Sigmoid colon (tissue), 4 donors: ENCODE results near the gene SH3RF3.

ENCODE experiments used
- CTCF ChIP-seq, 4 experiments: fragments of 450-650 bp in 3 of 4; fragments of 200-600 bp in 1 of 4; IDR thresholded peaks; one replicate each; pipeline ENCODE4 v1.5.1; 2016 to 2019; ENCODE audit warnings: antibody characterized with exemption in 4 of 4, mild to moderate bottlenecking in 3 of 4, moderate library complexity in 2 of 4
- POLR2A ChIP-seq, 2 donors: fragments of 450-650 bp; IDR thresholded peaks; one replicate each; pipeline ENCODE4 v1.6.1; 2016; ENCODE audit warnings: antibody characterized with exemption in 2 of 2, mild to moderate bottlenecking in 2 of 2, moderate library complexity in 2 of 2
- POLR2AphosphoS5 ChIP-seq, 4 donors: sonication (generic); formaldehyde crosslinking; IDR thresholded peaks; one replicate each; pipeline ENCODE4 v1.6.1; 2017; ENCODE audit warnings: antibody characterized with exemption in 4 of 4

GRCh38 chr2:109523536-109524361 is 394.7 kb downstream of the SH3RF3 start:
- TF ChIP-seq CTCF (IDR thresholded peaks at IDR 0.05) (no peak), POLR2AphosphoS5 (IDR thresholded peaks at IDR 0.05) (no peak), POLR2A (IDR thresholded peaks at IDR 0.05) (no peak)
